GM18868 (cell line): ENCODE results near the gene SP2.

Experiments
- ATAC-seq: cut with Tn5 transposase; IDR thresholded peaks from one replicate; pipeline ENCODE4 v1.9.1; 2021; ENCODE audit warnings: mild to moderate bottlenecking, moderate library complexity; ENCODE audit not compliant: unreplicated experiment

The SP2 gene

GRCh38 chr17:47969930-47970724 is 74.1 kb downstream of the SP2 start:
- no peak for ATAC-seq

- peak; percentile 97 for ATAC-seq
These were observed 74.9 kb downstream of the SP2 start, which contains the start of gene CDK5RAP3 for GRCh38 chr17:47970725-47971499. CDK5RAP3 (plus strand) TSS chr17:47971113; CDS start chr17:47971147, 34 bp downstream.

GRCh38 chr17:47973541-47973940 is 77.5 kb downstream of the SP2 start:
- no peak for ATAC-seq

GRCh38 chr17:47975189-47975822 is 79.3 kb downstream of the SP2 start:
- ATAC-seq, result no peak

GRCh38 chr17:47975823-47976205 is 79.8 kb downstream of the SP2 start:
- ATAC-seq, result no peak

GRCh38 chr17:47978324-47978723 is 82.3 kb downstream of the SP2 start:
- no peak for ATAC-seq
